Measurements from ENCODE around the gene DYDC2.

GRCh38 chr10:80333983-80334382, 22.6 kb upstream of the DYDC2 start:
- TF ChIP-seq CTCF (conservative IDR thresholded peaks at IDR 0.05; ENCODE audit: low read length), result no peak
- TF ChIP-seq EZH2phosphoT487 (IDR thresholded peaks at IDR 0.05; ENCODE audit: borderline replicate concordance), result no peak

Data from Loucy (cell line).